Measurements from ENCODE around the gene PSTPIP1. TPM values are rescaled to one million over a fixed set of nuclear protein-coding genes. Genes with fewer than 3 reads are reported as not detected.

Gene PSTPIP1
- total RNA-seq, 1 donor from 2014 or later, result 16.0 TPM

DNA sequence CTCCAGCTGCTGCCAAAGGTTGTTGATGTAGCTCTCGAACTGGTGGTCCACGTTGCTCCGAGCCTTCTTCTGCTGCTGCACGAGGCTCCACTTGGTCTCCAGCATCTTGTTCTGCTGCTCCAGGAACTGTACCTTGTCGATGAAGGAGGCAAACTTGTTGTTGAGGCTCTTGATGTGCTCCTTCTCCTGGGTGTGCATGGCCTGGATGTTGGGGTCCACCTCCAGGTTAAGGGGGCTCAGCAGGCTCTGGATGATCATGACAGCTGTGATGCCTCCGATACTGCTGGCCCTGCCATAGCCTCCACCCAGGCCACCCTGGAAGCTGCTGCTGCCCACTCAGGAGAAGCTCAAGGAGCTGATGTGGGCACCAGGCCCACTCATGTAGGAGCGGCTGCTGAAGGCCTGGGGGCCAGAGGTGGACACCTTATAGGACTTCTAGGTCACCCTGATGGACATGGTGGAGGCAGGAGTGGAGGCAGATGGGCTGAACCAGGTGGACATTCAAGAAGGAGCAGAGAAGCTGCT, 14.9 kb upstream of the PSTPIP1 start:
- H3K36me3 ChIP-seq, result no peaks in the 10 kb centered on the region
- no peak overlapping the region for H3K27ac ChIP-seq
- DNase-seq, result no peak
- no peaks in the 10 kb centered on the region for H3K9me3 ChIP-seq
- no peaks in the 10 kb centered on the region for H3K27me3 ChIP-seq
- H3K4me1 ChIP-seq, result no peaks in the 10 kb centered on the region
- TF ChIP-seq, protein P1, sequence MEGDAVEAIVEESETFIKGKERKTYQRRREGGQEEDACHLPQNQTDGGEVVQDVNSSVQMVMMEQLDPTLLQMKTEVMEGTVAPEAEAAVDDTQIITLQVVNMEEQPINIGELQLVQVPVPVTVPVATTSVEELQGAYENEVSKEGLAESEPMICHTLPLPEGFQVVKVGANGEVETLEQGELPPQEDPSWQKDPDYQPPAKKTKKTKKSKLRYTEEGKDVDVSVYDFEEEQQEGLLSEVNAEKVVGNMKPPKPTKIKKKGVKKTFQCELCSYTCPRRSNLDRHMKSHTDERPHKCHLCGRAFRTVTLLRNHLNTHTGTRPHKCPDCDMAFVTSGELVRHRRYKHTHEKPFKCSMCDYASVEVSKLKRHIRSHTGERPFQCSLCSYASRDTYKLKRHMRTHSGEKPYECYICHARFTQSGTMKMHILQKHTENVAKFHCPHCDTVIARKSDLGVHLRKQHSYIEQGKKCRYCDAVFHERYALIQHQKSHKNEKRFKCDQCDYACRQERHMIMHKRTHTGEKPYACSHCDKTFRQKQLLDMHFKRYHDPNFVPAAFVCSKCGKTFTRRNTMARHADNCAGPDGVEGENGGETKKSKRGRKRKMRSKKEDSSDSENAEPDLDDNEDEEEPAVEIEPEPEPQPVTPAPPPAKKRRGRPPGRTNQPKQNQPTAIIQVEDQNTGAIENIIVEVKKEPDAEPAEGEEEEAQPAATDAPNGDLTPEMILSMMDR (IDR thresholded peaks at IDR 0.05), result no peak
- no peak overlapping the region for H3K4me3 ChIP-seq
- no peak for ATAC-seq
- intact Hi-C loops (cut with DNase I), result no loop called here

DNA sequence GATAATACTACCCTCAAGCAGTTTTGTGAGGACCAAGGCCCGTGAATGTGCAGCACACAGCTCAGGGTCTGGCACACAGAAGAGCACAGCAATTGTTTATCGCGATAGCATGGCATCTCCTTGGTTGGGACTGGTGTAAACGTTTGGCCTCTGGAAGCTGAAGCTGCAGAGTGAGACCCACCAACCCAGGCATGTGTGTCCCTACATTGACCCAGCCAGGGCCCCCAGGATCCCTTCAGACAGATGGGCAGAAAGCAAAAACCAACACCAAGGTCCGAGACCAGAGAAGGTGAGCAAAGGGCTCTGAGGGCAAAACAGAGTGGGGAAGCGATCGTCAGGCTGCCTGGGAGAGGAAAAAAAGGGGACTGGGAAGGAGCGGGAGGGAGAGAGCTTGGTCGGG, 12.6 kb upstream of the PSTPIP1 start:
- no peaks in the 10 kb centered on the region for H3K4me1 ChIP-seq
- no peak overlapping the region for H3K4me3 ChIP-seq
- no peaks in the 10 kb centered on the region for H3K9me3 ChIP-seq
- ATAC-seq (no peak), DNase-seq (no peak)
- no peak overlapping the region for H3K27ac ChIP-seq
- H3K36me3 ChIP-seq, result no peaks in the 10 kb centered on the region
- intact Hi-C loops (cut with DNase I), result no loop called here
- TF ChIP-seq, protein P1 (IDR thresholded peaks at IDR 0.05), result no peak
- H3K27me3 ChIP-seq, result no peaks in the 10 kb centered on the region

DNA sequence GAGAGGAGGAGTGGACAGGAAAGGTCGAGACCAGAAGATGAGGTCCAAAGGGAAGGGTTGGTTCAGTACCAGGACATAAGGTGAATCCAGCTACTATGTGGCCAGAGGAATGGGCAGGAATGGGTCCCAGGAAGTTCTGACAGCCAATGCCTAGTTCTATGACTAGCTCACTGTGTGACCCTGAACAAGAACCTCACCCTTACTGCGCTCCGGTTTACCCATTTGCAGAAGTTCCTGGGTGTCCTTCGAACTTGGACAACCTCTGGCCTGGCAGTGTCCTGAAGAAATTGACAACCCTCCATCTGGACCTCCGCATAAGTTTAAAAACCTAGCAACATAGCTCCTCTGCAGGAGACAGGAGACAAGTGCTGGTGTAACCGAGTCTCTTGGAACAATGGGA, 12.2 kb upstream of the PSTPIP1 start:
- no peak overlapping the region for H3K27ac ChIP-seq
- H3K4me1 ChIP-seq, result no peaks in the 10 kb centered on the region
- DNase-seq (no peak), ATAC-seq (no peak)
- H3K9me3 ChIP-seq, result no peaks in the 10 kb centered on the region
- H3K27me3 ChIP-seq, result no peaks in the 10 kb centered on the region
- TF ChIP-seq, protein P1 (IDR thresholded peaks at IDR 0.05), result no peak
- H3K36me3 ChIP-seq, result no peaks in the 10 kb centered on the region
- no peak overlapping the region for H3K4me3 ChIP-seq
- intact Hi-C loops (cut with DNase I), result no loop called here

DNA sequence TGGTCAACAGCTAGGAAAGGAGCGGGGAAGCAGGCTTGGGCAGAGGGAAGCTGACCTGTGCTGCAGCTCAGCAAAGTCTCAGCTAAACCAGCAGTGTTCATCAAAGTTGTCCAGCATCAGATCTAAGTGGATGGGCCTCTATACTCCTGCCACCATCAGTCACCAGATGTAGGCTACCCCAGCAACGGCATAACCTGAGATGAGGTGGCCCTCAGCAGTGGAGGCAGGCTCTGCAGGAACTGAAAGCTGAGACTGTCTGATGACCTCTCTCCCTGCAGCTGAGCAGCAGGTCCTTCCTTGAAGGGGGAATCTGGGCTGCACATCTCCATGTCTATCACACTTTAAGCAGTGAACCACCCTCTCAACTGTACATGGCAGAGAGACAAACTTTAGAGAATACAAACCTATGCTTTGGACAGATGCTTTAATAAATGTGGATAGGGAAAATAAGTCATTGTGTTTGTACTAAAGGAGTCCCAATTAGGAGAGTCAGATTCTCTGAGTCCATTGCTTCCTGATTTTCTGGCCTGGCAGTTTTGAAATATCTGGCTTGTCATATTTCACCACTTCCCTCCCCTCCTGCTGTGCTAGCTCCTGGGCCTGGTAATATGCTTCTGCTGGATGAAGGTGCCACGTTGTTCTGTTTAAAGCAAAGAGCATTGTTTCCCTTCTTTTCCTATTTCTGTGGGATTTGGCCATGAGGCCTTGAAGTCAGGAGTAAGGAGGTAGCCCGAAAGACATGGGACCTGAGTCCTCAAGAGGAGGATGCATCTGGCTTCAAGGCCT, 11.1 kb upstream of the PSTPIP1 start:
- H3K9me3 ChIP-seq, result no peaks in the 10 kb centered on the region
- H3K36me3 ChIP-seq, result no peaks in the 10 kb centered on the region
- TF ChIP-seq, protein P1 (IDR thresholded peaks at IDR 0.05), result no peak
- H3K27me3 ChIP-seq, result no peaks in the 10 kb centered on the region
- intact Hi-C loops (cut with DNase I), result no loop called here
- no peak overlapping the region for H3K27ac ChIP-seq
- H3K4me1 ChIP-seq, result peaks cover 7% of the 10 kb centered on the region
- ATAC-seq (peak; percentile 68), DNase-seq (no peak)
- H3K4me3 ChIP-seq, result no peak overlapping the region

DNA sequence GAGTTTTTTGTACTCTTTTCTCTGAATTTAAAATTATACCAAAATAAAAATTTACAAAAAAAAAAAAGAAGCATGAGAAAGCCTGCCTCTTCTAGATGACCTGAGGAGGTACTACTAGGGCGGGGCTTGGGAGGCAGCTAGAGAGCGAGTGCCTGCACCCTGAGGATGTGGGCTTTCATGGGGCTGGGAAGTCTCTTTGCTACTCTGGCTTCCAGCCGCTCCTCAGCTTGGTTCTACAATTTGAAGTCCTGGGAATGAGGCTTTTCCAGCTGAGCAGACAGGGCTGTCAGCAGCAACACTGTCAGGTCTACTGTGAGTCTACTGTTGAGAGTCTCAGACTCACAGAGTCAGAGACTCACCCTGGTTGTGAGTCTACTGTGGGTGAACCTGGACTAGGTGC, 8.2 kb upstream of the PSTPIP1 start:
- DNase-seq, result peak; percentile 20

More for the DNA sequence above, 8.2 kb upstream of the PSTPIP1 start:
- Histone ChIP-seq H3K4me1 (peaks cover 7% of the 10 kb centered on the region), H3K27me3 (no peaks in the 10 kb centered on the region), H3K27ac (no peak overlapping the region), H3K4me3 (no peak overlapping the region), H3K36me3 (no peaks in the 10 kb centered on the region), H3K9me3 (no peaks in the 10 kb centered on the region)
- intact Hi-C loops (cut with DNase I), result no loop called here
- TF ChIP-seq, protein P1 (IDR thresholded peaks at IDR 0.05), result no peak
- ATAC-seq, result no peak

All from upper lobe of right lung (tissue), 1 donor.